Activated CD8-positive, alpha-beta T cell treated with anti-CD3 and anti-CD28 coated beads for 36 hours (primary cell): ENCODE measurements around the gene UBE2D1. TPM values are rescaled to one million over a fixed set of nuclear protein-coding genes. Genes with fewer than 3 reads are reported as not detected.

ENCODE experiments used
- ATAC-seq: fragments of 200-7000 bp; cut with Tn5 transposase; one replicate; pipeline ENCODE4 v1.10.0; 2021; ENCODE audit warnings: mild to moderate bottlenecking, moderate library complexity
- CTCF ChIA-PET: fragments of 350-600 bp; sonication (Branson Sonifier 250); formaldehyde crosslinking; loops from one replicate; lab custom pipeline; 2021; ENCODE audit warnings: antibody characterized with exemption; lab: Charles Lee
- POLR2A ChIA-PET: fragments of 350-600 bp; sonication (Branson Sonifier 250); formaldehyde crosslinking; loops from one replicate; lab custom pipeline; 2021; ENCODE audit warnings: antibody characterized with exemption; lab: Charles Lee
- DNase-seq: peaks from one replicate; pipeline ENCODE4 v3.0.0-alpha.2; 2020
- H3K27ac Mint-ChIP-seq: one replicate; pipeline ENCODE4 v1.8.0; 2021; ENCODE audit warnings: mild to moderate bottlenecking, mixed read lengths
- H3K27me3 Mint-ChIP-seq: one replicate; pipeline ENCODE4 v1.8.0; 2021; ENCODE audit warnings: mixed read lengths
- H3K36me3 Mint-ChIP-seq: one replicate; pipeline ENCODE4 v1.8.0; 2021; ENCODE audit warnings: low read depth, mixed read lengths
- H3K4me1 Mint-ChIP-seq: one replicate; pipeline ENCODE4 v1.8.0; 2021; ENCODE audit warnings: low read depth, mixed read lengths
- H3K4me3 Mint-ChIP-seq: one replicate; pipeline ENCODE4 v1.8.0; 2021; ENCODE audit warnings: mild to moderate bottlenecking, moderate library complexity, mixed read lengths
- H3K9me3 Mint-ChIP-seq: one replicate; pipeline ENCODE4 v1.8.0; 2021; ENCODE audit warnings: mixed read lengths
- CTCF ChIP-seq: fragments of 200-600 bp; IDR thresholded peaks from one replicate; pipeline ENCODE4 v1.8.0; 2022; ENCODE audit warnings: antibody characterized with exemption, mild to moderate bottlenecking
- intact Hi-C: fragments of 100-400 bp; cut with micrococcal nuclease; formaldehyde crosslinking; loops from one replicate; pipeline ENCODE4 v1.10.0; 2022
- total RNA-seq, 2 experiments: library from RNA; stranded (reverse); gene quantifications; one replicate each; pipeline ENCODE4 v1.2.3, GENCODE V29; 2021

The UBE2D1 gene
- total RNA-seq, 2 experiments from 2014 or later = 12.1 to 12.8 TPM

GRCh38 chr10:58358947-58359346 lies 24.1 kb downstream of the UBE2D1 start:
- H3K9me3 Mint-ChIP-seq = no peaks in the 10 kb centered on the region
- no peak overlapping the region for H3K27ac Mint-ChIP-seq
- peaks cover 9% of the 10 kb centered on the region for H3K36me3 Mint-ChIP-seq
- H3K4me3 Mint-ChIP-seq = no peak overlapping the region
- POLR2A ChIA-PET = interaction anchor here (1.4 kb wide), 1 partner anchor 28 kb away, joined by 3 read pairs; no protein-coding TSS in a partner anchor
- no peak for DNase-seq
- H3K27me3 Mint-ChIP-seq = no peaks in the 10 kb centered on the region
- intact Hi-C loops = no loop called here
- CTCF ChIA-PET = interaction anchor here (1.7 kb wide), 1 partner anchor 59 kb away, joined by 4 read pairs; no protein-coding TSS in a partner anchor
- ATAC-seq = no peak
- TF ChIP-seq CTCF = no peak
- H3K4me1 Mint-ChIP-seq = peaks cover 27% of the 10 kb centered on the region

- no peaks in the 10 kb centered on the region for H3K9me3 Mint-ChIP-seq
Observed at GRCh38 chr10:58359541-58359940, 24.7 kb downstream of the UBE2D1 start.

GRCh38 chr10:58360412-58361004 lies 25.7 kb downstream of the UBE2D1 start:
- H3K9me3 Mint-ChIP-seq = no peaks in the 10 kb centered on the region
- no peak overlapping the region for H3K27ac Mint-ChIP-seq

More at GRCh38 chr10:58359541-58359940, 24.7 kb downstream of the UBE2D1 start:
- no peak for DNase-seq
- no peaks in the 10 kb centered on the region for H3K27me3 Mint-ChIP-seq
- no peak overlapping the region for H3K4me3 Mint-ChIP-seq
- intact Hi-C loops = no loop called here
- POLR2A ChIA-PET = interaction anchor here (1.4 kb wide), 1 partner anchor 28 kb away, joined by 3 read pairs; no protein-coding TSS in a partner anchor
- no peak for ATAC-seq
- H3K4me1 Mint-ChIP-seq = peaks cover 27% of the 10 kb centered on the region
- H3K27ac Mint-ChIP-seq = no peak overlapping the region
- H3K36me3 Mint-ChIP-seq = peaks cover 12% of the 10 kb centered on the region
- no peak for TF ChIP-seq CTCF
- CTCF ChIA-PET = interaction anchor here (1.7 to 2.0 kb wide), 3 partner anchors 25 to 60 kb away, joined by 4 to 6 read pairs (median 5); partner anchors contain the start of gene TFAM

GRCh38 chr10:58361353-58361752 lies 26.5 kb downstream of the UBE2D1 start:
- Mint-ChIP-seq H3K4me3 (no peak overlapping the region), H3K27ac (no peak overlapping the region), H3K36me3 (peaks cover 17% of the 10 kb centered on the region), H3K4me1 (peaks cover 22% of the 10 kb centered on the region), H3K27me3 (no peaks in the 10 kb centered on the region), H3K9me3 (no peaks in the 10 kb centered on the region)
- CTCF ChIA-PET = interaction anchor here (1.1 to 2.0 kb wide), 3 partner anchors 20 to 62 kb away, joined by 3 to 6 read pairs (median 5); partner anchors contain the start of gene TFAM
- no peak for ATAC-seq
- DNase-seq = no peak
- POLR2A ChIA-PET = no interaction called here
- intact Hi-C loops = no loop called here
- no peak for TF ChIP-seq CTCF

More at GRCh38 chr10:58360412-58361004, 25.7 kb downstream of the UBE2D1 start:
- ATAC-seq (peak; percentile 37), DNase-seq (no peak)
- H3K36me3 Mint-ChIP-seq = peaks cover 17% of the 10 kb centered on the region
- intact Hi-C loops = no loop called here
- no peaks in the 10 kb centered on the region for H3K27me3 Mint-ChIP-seq
- ChIA-PET POLR2A (interaction anchor here (0.6 kb wide), 1 partner anchor 13 kb away, joined by 3 read pairs; no protein-coding TSS in a partner anchor), CTCF (interaction anchor here (1.1 to 2.0 kb wide), 3 partner anchors 21 to 61 kb away, joined by 3 to 6 read pairs (median 5); partner anchors contain the start of gene TFAM)
- TF ChIP-seq CTCF = no peak
- H3K4me1 Mint-ChIP-seq = peaks cover 22% of the 10 kb centered on the region
- no peak overlapping the region for H3K4me3 Mint-ChIP-seq
